ENCODE data around the gene VPS33A.
"Not testable (repeated sequence)": the region's sequence is repeated elsewhere in the genome, so short reads cannot be mapped to it uniquely, and the experiment has no call there.

The VPS33A gene

DNA sequence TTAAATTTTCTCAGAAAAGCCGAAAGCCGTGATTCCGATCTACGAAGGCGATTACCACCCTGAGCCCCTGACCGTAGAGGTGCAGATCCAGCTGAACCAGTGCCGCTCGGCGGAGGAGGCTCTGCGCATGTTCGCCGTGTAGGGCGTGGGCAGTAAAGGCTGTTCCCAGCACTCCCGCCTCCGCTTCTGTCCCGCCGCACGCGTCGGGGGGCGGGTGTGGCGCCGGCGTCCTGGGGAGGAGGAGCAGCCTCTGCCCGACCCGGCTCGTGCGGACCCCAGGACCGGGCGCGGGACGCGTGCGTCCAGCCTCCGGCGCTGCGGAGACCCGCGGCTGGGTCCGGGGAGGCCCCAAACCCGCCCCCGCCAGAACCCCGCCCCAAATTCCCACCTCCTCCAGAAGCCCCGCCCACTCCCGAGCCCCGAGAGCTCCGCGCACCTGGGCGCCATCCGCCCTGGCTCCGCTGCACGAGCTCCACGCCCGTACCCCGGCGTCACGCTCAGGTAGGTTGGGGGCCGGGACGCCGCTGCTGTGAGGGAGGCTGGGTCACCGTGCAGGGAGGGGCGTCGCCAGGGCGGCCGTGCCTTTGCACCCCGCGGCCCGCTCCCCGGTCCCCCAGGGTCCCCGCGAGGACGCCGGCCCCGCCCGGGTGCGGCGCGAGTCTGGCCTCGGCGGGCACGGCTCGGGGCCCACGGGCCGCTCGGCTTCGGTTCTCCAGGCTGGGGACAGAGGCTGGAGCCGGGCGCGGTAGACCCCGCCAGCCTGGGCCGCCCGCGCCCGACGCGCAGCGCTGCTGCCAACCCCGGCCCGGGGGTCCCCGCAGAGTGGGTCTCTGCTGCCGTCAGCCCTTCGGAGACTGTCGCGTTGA, 62.8 kb downstream of the VPS33A start, which contains the start of gene B3GNT4:
TSS of gene B3GNT4 (plus strand) at position 409 of the 866 bp plus-strand sequence. CDS start 910 bp downstream, outside the sequence.
- no peak for DNase-seq

DNA sequence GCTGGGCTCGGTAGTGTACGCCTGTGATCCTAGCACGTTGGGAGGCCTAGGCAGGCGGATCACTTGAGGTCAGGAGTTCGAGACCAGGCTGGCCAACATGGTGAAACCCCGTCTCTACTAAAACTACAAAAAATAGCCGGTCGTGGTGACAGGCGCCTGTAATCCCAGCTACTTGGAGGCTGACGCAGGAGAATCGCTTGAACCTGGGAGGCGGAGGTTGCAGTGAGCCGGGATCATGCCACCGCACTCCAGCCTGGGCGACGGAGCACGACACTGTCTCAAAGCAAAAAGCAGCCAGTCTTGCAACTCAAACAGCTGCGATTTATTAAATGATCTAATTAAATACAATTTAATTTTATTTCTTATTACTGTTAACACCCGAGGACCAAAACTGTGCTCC, 63.5 kb downstream of the VPS33A start:
- not testable (repeated sequence) for DNase-seq

DNA sequence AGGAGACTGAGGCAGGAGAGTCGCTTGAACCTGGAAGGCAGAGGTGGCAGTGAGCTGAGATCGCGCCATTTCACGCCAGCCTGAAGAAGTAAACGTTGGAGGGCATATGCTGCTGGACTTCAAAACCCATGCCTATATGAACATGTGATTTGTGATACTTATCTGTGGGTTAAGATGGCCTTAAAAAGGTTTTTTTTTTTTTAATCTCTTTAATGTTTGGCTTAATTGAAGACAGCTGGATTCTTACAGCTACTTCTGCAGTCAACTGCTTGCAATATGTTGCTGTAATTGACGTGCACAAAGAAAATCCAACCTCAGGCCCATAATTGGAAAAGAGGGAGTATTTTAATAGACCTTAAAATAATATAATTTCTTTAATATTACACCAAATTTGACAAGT, 64.3 kb downstream of the VPS33A start:
- DNase-seq, result no peak

DNA sequence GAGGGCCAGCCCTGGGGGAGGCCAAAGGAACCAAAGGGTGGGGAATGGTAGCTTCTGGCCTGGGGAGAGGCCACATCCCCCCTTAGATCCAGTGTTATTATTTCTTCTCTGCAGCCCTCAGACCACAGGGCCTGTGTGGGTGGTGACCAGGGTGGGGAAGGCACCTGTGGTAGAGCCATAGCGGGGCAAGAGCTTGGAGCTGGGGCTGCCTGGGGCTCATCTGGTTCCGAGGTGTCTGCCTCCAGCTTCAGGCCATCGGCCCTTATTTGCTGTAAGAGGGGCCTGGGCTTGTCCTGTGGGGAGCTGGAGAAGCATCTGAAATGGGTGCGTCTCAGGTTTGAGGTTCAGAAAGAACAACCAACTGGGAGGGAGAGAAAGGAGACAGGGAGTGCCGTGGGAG, 64.9 kb downstream of the VPS33A start:
- DNase-seq, result no peak

DNA sequence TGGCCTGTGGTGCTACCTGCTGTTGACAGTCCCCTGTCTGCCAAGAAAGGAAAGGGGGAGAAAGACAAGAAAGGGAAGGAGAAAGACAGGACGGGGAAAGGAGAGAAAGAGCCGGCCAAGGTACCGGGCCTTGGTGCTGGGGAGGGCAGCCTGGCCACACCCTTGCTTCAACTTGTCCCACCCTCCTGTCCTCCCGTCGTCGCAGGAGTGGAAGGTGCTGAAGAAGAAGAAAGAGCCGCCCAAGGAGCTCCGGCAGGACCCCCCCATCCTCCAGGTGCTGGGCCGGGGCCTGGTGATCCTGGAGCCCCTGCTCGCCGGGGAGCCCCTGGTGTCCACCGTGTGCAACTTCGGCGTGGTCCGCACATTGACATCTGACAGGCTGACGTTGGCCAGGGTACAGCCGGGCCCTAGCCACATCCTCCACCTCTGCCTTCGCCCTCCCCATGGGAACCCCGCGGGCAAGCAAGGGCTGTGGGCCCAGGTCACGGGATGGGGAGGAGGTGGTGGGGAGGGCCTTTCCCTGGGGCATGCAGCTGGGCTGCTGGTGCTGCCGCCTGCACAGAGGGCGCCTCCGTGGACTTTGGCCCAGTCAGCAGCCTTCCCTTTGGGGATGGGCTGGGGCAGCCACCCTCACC, 65.6 kb downstream of the VPS33A start:
- DNase-seq, result no peak

DNA sequence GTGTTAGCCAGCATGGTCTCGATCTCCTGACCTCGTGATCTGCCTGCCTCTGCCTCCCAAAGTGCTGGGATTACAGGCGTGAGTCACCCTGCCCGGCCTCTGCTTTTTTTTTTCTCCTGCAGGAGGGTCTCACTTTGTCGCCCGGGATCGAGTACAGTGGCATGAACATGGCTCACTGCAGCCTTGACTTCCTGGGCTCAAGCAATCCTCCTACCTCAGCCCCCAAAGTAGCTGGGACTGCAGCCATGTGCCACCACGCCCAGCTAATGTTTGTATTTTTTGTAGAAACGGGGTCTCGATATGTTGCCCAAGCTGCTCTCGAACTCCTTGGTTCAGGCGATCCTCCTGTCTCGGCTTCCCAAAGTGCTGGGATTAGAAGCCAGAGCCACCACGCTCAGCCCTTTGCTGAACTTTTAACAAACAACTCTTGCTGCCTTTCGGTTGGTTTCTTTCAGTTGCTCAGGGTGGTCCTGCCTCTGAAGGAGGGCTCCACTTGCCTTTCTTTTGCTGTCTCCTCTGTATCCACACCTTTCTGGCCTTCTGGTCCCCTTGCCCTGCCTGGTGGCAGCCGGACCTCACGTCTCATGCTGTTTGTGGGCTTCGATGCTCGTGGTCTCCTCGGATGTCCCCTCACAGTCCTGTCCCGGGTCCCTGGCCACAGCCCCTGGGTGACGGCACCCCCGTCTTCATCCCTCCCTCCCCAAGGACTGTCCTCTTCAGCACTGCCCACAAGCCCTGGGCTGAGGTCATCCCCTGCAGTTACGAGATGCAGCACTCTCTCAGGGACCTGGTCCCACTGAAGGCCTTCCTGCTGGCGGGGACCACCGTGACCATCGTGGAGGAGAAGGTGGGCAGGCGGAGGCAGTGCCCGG, 66.6 kb downstream of the VPS33A start:
- no peak for DNase-seq

DNA sequence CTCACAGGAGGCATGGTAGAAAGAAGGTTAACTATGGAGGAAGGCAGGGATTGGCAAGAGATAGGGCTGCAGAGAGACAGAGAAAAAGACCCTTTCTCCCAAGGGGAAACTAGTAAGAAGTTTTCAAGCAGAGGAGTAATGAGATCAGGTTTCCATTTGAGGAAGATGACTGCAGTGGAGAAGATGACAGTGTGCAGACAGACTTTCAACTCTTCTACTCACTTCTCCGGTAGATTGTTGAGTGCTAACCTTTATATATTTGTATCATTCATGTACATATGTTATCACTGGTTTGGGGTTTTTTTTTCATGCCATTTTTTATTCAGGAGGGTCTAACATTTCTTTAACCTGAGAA, 68.7 kb downstream of the VPS33A start:
- no peak for DNase-seq

DNA sequence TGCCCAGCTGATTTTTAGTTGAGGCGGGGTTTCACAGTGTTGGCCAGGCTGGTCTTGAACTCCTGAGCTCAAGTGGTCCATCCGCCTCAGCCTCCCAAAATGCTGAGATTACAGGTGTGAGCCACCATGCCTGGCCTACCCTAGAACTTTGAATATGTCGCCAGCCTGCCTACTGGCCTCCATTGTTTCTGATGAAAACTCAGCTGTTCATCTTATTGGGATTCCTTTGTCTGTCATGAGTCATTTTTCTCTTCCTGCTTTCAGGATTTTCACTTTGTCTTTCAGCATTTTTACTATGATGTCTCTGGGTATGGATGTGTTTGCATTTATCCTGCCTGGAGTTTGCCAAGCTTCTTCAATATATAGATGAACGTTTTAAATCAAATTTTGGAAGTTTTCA, 70.9 kb downstream of the VPS33A start:
- no peak for DNase-seq

DNA sequence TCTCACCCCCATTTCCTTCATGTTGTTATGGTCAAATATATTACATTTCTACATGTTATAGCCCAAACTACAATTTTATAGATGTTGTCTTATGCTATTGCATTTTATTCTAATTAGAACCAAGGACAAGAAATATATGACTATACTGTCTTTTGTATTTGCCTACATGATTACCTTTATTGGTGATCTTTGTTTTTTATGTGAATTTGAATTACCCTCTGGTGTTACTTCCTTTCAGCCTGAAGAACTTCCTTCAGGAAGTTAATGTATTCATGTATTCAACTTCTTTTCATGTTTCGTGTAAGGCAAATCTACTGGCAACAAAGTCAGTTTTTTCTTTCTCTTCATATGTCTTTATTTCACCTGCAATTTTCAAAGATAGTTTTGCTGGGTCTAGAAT, 71.5 kb downstream of the VPS33A start:
- no peak for DNase-seq

DNA sequence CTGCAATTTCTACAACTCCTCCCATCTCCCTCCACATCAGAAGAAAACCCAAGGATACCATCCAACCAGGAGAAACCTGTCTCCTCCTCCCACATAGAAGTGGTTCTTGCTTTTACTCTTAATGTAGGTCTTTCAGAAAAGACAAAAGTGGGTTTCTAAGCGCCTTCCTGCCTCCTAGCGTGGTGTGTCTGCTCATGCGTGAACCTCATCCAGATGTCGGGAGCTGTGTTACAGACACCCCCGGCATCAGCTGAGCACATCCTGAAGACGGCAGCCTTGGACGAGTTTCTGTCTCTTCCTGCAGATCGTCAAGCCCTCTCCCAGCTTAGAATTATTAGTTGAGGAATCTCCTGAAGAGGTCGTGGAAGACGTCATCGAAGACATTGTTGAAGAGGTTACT, 73.9 kb downstream of the VPS33A start:
- no peak for DNase-seq

DNA sequence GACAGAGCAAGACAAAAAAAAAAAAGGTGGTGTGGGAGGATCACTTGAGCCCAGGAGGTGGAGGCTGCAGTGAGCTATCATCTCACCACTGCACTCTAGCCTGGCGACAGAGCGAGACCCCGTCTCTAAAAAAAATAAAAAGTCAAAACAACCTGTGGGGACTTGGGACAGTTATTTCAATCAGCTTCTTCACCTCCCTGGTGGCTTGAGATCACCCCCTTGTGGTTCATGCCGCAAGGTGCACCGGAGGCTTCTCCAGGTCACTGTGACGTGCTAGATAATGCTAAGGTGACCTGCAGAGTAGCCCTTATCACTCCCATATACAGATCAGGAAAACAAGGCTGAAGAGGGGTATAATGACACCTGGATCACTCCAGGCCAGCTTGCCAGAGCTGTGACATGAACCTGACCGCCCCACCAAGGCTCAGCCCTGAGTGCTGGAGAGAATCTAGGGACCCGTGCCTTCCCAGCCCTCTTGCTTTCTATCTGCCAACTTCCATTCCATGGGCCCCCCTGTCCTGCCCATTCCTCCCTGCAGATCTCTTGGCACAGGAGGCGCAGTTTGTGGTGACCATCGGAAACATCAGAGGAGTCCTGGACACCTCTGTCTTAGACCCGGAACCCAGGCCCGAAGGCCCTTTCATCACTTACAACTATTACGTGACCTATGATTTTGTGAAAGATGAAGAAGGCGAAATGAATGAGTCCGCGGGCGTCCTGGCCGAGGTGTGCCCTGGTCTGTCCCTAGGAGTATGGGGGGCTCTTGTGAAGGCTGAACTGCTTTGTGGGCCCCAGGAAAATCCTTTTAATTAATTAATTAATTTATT, 75.2 kb downstream of the VPS33A start:
- peak; percentile 86 for DNase-seq

DNA sequence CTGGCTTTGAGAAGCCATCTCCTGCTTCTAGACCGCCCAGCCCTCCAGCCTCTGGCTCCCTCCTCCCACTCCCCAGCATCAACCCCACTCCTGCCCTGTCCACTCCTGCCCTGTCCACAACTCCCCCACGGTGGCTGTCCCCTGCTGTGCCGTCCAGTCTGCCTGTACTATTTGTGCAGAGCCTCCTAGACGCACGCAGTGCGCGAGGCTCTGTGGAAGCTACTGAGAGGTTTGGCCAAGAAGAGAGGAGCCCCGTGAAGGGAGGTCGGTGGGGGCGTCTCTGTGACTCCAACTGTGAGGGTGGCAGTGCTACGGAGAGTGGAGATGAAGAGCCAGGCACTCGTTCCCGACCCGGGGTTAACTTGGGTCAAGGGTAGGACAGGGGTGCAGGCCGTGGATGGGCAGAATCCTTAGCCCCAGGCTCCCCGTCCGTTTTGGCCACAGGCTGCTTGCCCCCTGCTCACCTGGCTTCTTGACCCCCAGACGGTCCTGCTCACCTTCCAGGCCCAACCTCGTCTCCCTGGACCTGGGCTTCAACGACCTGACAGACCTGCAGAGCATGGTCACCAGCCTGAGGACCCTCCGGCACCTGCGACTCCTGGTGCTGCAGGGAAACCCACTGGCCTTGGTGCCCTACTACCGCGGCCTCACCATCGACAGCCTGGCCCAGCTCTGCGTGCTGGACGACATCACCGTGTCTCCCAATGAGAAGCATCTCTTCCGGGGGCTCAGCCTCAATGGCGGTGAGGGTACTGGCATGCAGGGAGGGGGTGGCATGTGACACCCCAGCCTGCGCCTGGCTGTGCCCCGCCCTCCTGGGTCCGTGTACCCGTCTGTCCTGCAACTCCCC, 76.4 kb downstream of the VPS33A start:
- DNase-seq, result no peak

DNA sequence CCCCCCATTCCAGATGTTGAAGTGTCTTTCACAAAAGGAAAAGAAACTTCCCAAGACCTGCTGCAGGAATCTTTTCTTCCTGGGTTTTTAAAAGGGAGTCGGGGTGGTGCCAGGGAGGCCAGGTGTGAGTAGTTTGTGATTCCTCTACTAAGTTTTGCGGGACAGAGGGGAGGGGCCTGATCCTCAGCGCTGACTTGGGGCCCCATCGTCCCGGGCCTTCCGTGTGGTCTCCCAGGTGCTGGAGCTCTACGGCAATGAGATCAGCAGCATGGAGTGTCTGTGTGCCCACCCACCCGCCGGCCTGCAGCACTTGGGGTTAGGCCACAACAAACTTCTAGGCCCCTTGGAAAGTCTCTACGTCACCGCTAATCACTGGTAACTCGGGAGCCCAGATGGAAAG, 78.8 kb downstream of the VPS33A start:
- no peak for DNase-seq

DNA sequence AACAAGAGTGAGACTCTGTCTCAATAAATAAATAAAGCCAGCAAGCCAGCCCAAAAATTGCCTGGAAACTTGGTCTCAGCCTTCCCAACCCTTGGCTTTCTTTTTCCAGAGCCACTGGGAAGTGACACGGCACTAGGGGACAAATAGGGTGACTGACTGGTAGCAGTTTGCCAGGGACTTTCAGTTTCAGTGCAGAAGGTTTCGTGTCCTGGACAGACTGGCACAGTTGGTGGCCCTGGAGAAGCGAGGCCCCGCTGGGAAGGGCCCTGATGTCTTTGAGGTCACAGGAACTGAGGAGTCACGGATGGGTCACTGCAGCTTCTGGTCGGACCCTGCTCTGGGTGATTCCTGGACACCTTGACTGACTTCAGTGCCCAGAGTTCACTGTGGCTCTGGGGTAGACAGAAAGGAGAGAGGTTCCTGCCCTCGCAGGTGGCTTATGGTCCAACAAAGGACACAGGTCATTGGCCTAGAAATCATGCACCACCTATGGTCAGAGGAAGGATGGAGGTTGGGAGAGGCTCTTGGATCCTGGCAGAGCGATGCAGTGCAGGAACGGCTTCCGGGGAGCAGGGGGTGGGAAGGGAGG, 80.7 kb downstream of the VPS33A start:
- no peak for DNase-seq

DNA sequence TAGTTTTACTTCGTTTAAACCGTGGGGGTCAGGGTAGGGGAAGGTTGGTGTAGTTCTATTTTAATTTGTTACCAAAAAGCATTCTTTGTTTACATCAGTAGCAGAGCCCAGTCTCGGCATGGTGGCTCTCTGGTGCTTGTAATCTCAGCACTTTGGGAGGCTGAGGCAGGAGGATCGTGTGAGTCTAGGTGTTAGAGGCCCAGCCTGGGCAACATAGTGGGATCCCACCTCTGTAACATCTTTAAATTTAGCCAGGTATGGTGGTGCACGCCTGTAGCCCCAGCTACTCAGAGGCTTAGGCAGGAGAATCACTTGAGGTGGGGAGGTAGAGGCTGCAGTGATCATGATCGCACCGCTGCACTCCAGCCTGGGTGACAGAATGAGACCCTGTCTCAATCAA, 81.2 kb downstream of the VPS33A start:
- no peak for DNase-seq

DNA sequence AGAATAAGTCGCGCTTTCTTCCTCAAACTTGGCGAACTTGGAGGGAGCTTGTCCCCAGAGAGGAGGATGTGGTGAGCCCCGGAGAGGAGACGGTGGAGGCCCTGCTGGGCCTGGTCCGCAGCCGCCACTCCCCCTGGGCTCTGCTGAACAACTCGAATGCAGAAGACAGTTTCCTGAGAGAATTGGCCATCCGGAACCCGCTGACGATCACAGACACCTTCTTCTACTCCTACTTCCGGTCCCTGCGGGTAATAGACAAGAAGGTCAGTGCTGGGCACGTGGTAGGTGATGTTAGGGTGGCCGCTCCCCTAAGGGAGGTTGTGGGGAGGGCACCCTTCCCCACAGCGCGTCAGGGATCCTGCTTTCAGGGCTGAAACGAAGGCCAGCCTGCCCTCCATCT, 81.8 kb downstream of the VPS33A start:
- no peak for DNase-seq

DNA sequence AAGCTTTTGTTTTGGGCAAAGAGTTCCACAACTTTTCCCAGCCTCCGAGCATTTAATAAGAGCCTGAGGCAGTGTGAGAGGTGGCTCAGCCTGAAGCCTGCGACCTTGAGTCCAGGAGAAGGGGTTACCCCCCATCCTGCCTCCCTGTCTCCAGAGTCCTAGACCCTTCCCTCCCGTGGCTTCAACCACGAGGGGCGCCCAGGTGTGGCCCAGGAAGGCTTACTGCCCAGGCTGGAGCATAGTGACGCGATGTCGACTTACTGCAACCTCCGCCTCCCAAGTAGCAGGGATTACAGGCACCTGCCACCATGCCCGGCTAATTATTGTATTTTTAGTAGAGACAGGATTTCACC, 82.7 kb downstream of the VPS33A start:
- no peak for DNase-seq

DNA sequence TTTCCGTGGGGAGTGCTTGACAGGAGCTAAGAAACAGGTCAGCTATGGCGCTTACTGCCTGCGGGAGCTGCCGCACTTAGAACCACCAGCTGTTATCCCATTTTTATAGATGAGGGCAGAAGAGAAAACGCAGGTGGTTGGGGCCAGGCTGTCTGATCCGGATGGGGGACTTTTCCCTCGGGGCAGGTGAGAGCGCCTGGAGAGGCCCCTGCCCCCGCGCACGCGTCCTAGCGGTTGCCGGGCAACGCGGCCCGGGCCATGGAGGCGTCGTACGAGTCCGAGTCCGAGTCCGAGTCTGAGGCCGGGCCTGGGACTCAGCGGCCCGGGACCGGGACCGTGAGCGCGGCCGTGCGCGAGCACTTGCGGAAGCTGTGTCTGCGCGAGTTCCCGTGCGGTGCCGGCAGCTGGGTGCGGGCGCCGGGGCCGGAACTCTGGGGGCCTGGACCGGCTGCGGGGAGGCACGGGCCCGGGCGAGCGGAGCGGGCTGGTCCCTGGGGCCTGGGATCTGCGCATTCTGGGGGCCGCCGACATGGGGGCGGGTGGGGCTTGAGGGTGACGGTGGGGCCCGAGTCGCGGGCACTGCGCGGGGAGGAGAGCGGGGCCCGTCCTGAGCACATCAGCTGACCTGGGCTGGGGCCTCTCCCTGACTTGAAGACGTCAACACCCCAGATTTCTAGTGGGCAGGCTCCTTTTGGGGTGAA, 83.3 kb downstream of the VPS33A start, which contains the start of gene LRRC43:
TSS of gene LRRC43 (plus strand) at position 237 of the 701 bp plus-strand sequence. CDS start at position 259, 22 bp downstream.
- no peak for DNase-seq
